GM12873 (cell line): ENCODE measurements around the gene ZNF654.

Source experiments
- CTCF ChIP-seq: IDR thresholded peaks from 2 replicates; pipeline ENCODE4 v1.5.1; 2012; ENCODE audit warnings: low read depth, mild to moderate bottlenecking, moderate library complexity, low read length, control low read depth; ENCODE audit not compliant: insufficient read depth; ENCODE audit errors: missing control alignments

ZNF654 gene

GRCh38 chr3:88123526-88123925 lies 64.5 kb downstream of the ZNF654 start:
- TF ChIP-seq CTCF: no peak

- no peak for TF ChIP-seq CTCF
Observed at GRCh38 chr3:88131695-88132094, 72.6 kb downstream of the ZNF654 start.

DNA sequence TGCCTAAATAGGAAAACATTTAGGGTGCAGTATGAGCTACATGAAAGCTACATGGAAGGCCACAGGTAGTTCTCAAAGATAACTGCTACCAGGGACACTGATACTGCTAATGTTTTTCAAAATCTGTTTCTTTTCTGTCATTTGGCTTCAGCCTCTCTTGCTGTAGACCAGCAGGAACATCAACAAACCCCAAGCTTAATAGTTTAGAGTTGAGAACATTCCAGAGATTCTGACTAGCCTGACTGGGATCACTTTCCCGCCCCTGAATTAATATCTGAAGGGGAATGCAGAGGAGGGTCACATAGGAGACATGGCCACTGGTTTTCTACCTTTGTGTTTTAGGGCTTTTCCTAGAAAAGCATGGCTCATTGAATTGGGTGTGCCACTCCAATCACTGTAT lies 73.8 kb downstream of the ZNF654 start:
- no peak for TF ChIP-seq CTCF

DNA sequence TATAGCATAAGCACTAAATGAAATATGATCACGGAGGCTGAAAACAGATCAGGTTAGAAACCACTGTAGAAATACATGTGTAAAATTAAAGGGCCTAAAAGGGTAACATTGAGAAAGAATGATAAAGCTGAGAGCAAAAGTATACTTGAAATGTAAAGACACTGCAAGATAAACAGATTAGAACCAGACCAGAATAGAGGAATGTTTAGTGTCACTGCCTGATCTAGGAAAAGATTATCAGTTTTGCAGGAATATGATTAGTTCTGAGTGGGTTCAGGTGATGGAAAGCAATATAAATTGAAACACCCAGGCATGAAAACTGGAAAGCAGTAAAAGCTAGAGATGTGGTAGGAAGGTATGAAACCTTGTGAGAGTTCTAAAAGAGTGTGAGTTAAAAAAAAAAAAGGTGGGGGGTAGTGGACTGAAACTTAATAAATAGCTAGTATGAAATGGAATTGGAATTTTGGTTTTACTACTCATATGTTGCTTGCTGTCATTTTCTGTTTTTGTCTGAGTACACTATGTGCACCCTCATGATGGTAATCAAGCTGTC lies 74.7 kb downstream of the ZNF654 start:
- no peak for TF ChIP-seq CTCF

DNA sequence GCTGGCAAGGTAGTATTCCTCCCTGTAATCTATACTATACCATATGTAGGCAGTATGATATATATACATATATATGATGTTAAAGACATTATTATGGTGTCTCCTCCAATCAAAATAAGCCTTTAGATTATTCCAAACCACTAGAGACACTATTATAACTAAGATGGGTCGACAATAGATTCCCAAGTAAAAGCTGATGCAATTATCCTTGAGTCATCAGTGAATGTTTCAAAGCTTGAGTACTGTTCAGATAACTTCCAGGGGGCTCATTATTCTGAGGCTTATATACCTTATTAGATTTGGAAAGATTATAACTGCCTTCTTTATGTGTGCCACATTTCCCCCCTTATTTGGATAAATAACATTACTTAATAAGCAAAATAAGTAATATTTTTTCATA lies 78.8 kb downstream of the ZNF654 start:
- TF ChIP-seq CTCF: no peak

DNA sequence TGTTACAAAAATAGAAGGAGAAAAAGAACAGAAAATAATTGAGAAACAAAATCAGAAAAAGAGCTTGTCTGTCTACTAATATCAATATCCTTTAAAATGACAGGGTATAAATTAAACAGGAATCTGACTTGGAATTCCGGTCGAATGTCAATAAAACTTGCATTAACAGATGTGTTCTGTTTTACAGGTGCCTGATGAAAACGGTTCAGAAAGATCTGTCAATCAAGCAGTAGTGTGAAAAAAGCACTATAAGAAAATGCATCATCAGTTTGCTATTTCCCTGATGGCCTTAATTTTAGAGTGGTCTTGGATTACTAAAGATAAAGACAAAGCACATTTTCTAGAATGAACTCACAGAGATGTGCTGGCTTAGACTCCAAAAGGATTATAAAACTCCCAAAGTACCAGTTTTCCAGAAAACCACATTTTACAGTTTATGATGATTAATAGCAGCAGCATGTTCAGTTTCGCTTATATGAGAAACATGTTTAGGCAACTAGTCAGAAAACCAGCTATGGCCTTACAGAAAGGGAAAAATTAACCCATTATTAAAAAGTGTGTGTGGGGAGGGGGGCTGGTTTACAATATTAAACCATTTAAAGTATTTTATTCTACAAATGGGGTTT lies 82.5 kb downstream of the ZNF654 start:
- no peak for TF ChIP-seq CTCF

GRCh38 chr3:88142094-88142624 lies 83.1 kb downstream of the ZNF654 start:
- no peak for TF ChIP-seq CTCF
